HG02840 (cell line): ENCODE results near the gene CFAP61.
A peak's percentile ranks its signal among the peaks of the same experiment; 100 is the strongest.

Experiments used
- ATAC-seq: cut with Tn5 transposase; IDR thresholded peaks from one replicate; pipeline ENCODE4 v1.9.1; 2021; ENCODE audit warnings: mild to moderate bottlenecking, moderate library complexity, moderate number of reproducible peaks; ENCODE audit not compliant: unreplicated experiment, low FRiP score

CFAP61 gene

GRCh38 chr20:20304942-20305341, 252.6 kb downstream of the CFAP61 start:
- no peak for ATAC-seq

- no peak for ATAC-seq
Observed at GRCh38 chr20:20312562-20312961, 260.2 kb downstream of the CFAP61 start.

- peak; percentile 70 for ATAC-seq
Observed at GRCh38 chr20:20317195-20317594, 264.9 kb downstream of the CFAP61 start.

GRCh38 chr20:20317621-20318364, 265.5 kb downstream of the CFAP61 start:
- peak; percentile 36 for ATAC-seq

- ATAC-seq = no peak
Observed at GRCh38 chr20:20318365-20319161, 266.2 kb downstream of the CFAP61 start.

- no peak for ATAC-seq
Observed at GRCh38 chr20:20321134-20321533, 268.8 kb downstream of the CFAP61 start.

- ATAC-seq = no peak
Observed at GRCh38 chr20:20321917-20322316, 269.6 kb downstream of the CFAP61 start.

GRCh38 chr20:20322912-20323311, 270.6 kb downstream of the CFAP61 start:
- ATAC-seq = no peak

GRCh38 chr20:20327746-20328145, 275.4 kb downstream of the CFAP61 start:
- no peak for ATAC-seq

- no peak for ATAC-seq
Observed at GRCh38 chr20:20329564-20329963, 277.2 kb downstream of the CFAP61 start.

GRCh38 chr20:20331156-20331555, 278.8 kb downstream of the CFAP61 start:
- no peak for ATAC-seq

GRCh38 chr20:20331817-20332216, 279.5 kb downstream of the CFAP61 start:
- no peak for ATAC-seq

GRCh38 chr20:20333866-20334265, 281.5 kb downstream of the CFAP61 start:
- ATAC-seq = no peak

GRCh38 chr20:20334489-20334888, 282.2 kb downstream of the CFAP61 start:
- ATAC-seq = peak; percentile 92

- no peak for ATAC-seq
Observed at GRCh38 chr20:20338133-20338730, 285.9 kb downstream of the CFAP61 start.

GRCh38 chr20:20340443-20340842, 288.1 kb downstream of the CFAP61 start:
- ATAC-seq = no peak

- ATAC-seq = no peak
Observed at GRCh38 chr20:20341371-20341770, 289.0 kb downstream of the CFAP61 start.

GRCh38 chr20:20342066-20342465, 289.7 kb downstream of the CFAP61 start:
- no peak for ATAC-seq

- ATAC-seq = no peak
Observed at GRCh38 chr20:20343932-20344331, 291.6 kb downstream of the CFAP61 start.

GRCh38 chr20:20344476-20344875, 292.1 kb downstream of the CFAP61 start:
- ATAC-seq = no peak

- ATAC-seq = no peak
Observed at GRCh38 chr20:20353576-20353975, 301.2 kb downstream of the CFAP61 start.
